IMR-90 (cell line): Measurements from ENCODE around the gene OARD1. TPM values are rescaled to one million over a fixed set of nuclear protein-coding genes. Genes with fewer than 3 reads are reported as not detected.

ENCODE experiments used
- ATAC-seq: fragments of 200-7000 bp; cut with Tn5 transposase; 2 replicates; pipeline ENCODE4 v1.9.1; 2020; ENCODE audit warnings: low read depth, mild to moderate bottlenecking, moderate library complexity
- BruUV-seq: library from RNA; stranded (reverse); fragments of 400-500 nt; replicated peaks from 2 replicates; lab custom pipeline; 2021; lab: Mats Ljungman, UMichigan
- CTCF ChIA-PET: fragments of 300-600 bp; formaldehyde crosslinking; extraction: SDS; loops from one replicate; lab custom pipeline; 2021; ENCODE audit warnings: antibody characterized with exemption; lab: Yijun Ruan, JAX
- POLR2A ChIA-PET: fragments of 300-600 bp; sonication (Branson Sonifier 250); formaldehyde crosslinking; loops from one replicate; lab custom pipeline; 2022; ENCODE audit warnings: antibody characterized with exemption; ENCODE audit not compliant: unreplicated experiment; lab: Charles Lee
- DNase-seq: peaks from one replicate; pipeline ENCODE4 v3.0.0; 2013
- H2AFZ ChIP-seq: replicated peaks from 2 replicates; pipeline ENCODE3; 2013; ENCODE audit warnings: low read length, mild to moderate bottlenecking; ENCODE audit not compliant: poor library complexity
- H2AK5ac ChIP-seq: 2 replicates; pipeline ENCODE4 v1.6.1; 2013; ENCODE audit warnings: low read depth, low read length, inconsistent platforms
- H2AK9ac ChIP-seq: replicated peaks from 2 replicates; pipeline ENCODE3; 2013; ENCODE audit warnings: mild to moderate bottlenecking, low read depth, low read length, moderate library complexity; ENCODE audit not compliant: poor library complexity
- H2BK120ac ChIP-seq: 2 replicates; pipeline ENCODE4 v1.6.1; 2013; ENCODE audit warnings: low read depth, low read length, inconsistent platforms
- H2BK15ac ChIP-seq: 3 replicates; pipeline ENCODE4 v1.6.1; 2013; ENCODE audit warnings: low read depth, low read length, inconsistent platforms
- H2BK20ac ChIP-seq: 2 replicates; pipeline ENCODE4 v1.6.1; 2013; ENCODE audit warnings: low read depth, mild to moderate bottlenecking, inconsistent platforms, low read length, moderate library complexity
- H2BK5ac ChIP-seq: 2 replicates; pipeline ENCODE4 v1.6.1; 2013; ENCODE audit warnings: mild to moderate bottlenecking, low read depth, low read length, inconsistent platforms; ENCODE audit not compliant: poor library complexity, severe bottlenecking
- H3K14ac ChIP-seq: replicated peaks from 2 replicates; pipeline ENCODE4 v1.6.1; 2013; ENCODE audit warnings: low read depth, low read length, inconsistent platforms
- H3K18ac ChIP-seq: 2 replicates; pipeline ENCODE4 v1.6.1; 2013; ENCODE audit warnings: low read depth, low read length, control low read depth
- H3K23ac ChIP-seq: 2 replicates; pipeline ENCODE4 v1.6.1; 2013; ENCODE audit warnings: low read depth, low read length, inconsistent platforms
- H3K27ac ChIP-seq: 2 replicates; pipeline ENCODE4 v1.5.1; 2013; ENCODE audit warnings: mild to moderate bottlenecking, control low read depth, low read length; ENCODE audit not compliant: insufficient read depth
- H3K27me3 ChIP-seq: 2 replicates; pipeline ENCODE4 v1.6.1; 2013; ENCODE audit warnings: low read length; ENCODE audit not compliant: control insufficient read depth, insufficient read depth
- H3K36me3 ChIP-seq: 2 replicates; pipeline ENCODE4 v1.6.1; 2013; ENCODE audit warnings: low read length, mixed read lengths; ENCODE audit not compliant: control insufficient read depth, insufficient read depth
- H3K4ac ChIP-seq: 2 replicates; pipeline ENCODE4 v1.6.1; 2013; ENCODE audit warnings: low read depth, low read length, inconsistent platforms
- H3K4me1 ChIP-seq: 2 replicates; pipeline ENCODE4 v1.6.1; 2013; ENCODE audit warnings: low read length, mixed read lengths; ENCODE audit not compliant: control insufficient read depth, insufficient read depth
- H3K4me2 ChIP-seq: 2 replicates; pipeline ENCODE4 v1.6.1; 2013; ENCODE audit warnings: low read depth, mild to moderate bottlenecking, control low read depth, low read length, moderate library complexity
- H3K4me3 ChIP-seq: 2 replicates; pipeline ENCODE4 v1.5.1; 2013; ENCODE audit warnings: low read depth, mild to moderate bottlenecking, control low read depth, low read length, moderate library complexity; ENCODE audit not compliant: insufficient read depth
- H3K56ac ChIP-seq: 2 replicates; pipeline ENCODE4 v1.6.1; 2013; ENCODE audit warnings: low read length, inconsistent platforms; ENCODE audit not compliant: insufficient read depth; ENCODE audit errors: extremely low read depth
- H3K79me1 ChIP-seq, 2 experiments: 2 replicates each; pipeline ENCODE4 v1.6.1; 2013; ENCODE audit warnings: low read length in 2 of 2, inconsistent platforms in 1 of 2, low read depth in 1 of 2
- H3K9ac ChIP-seq: 2 replicates; pipeline ENCODE4 v1.6.1; 2013; ENCODE audit warnings: low read depth, low read length, control low read depth
- H3K9me1 ChIP-seq: 2 replicates; pipeline ENCODE4 v1.6.1; 2013; ENCODE audit warnings: low read length, inconsistent platforms; ENCODE audit not compliant: insufficient read depth
- H3K9me3 ChIP-seq: 2 replicates; pipeline ENCODE4 v1.6.1; 2013; ENCODE audit warnings: low read length; ENCODE audit not compliant: control insufficient read depth, insufficient read depth
- H4K20me1 ChIP-seq: 2 replicates; pipeline ENCODE4 v1.6.1; 2013; ENCODE audit warnings: low read length, inconsistent platforms; ENCODE audit not compliant: insufficient read depth
- H4K5ac ChIP-seq: 2 replicates; pipeline ENCODE4 v1.6.1; 2013; ENCODE audit warnings: mild to moderate bottlenecking, low read depth, low read length, control low read depth
- H4K8ac ChIP-seq, 2 experiments: 2 replicates each; pipeline ENCODE4 v1.6.1; 2013; ENCODE audit warnings: low read depth in 2 of 2, low read length in 2 of 2, control low read depth in 1 of 2, inconsistent platforms in 1 of 2
- H4K91ac ChIP-seq: 2 replicates; pipeline ENCODE4 v1.6.1; 2013; ENCODE audit warnings: low read depth, low read length, inconsistent platforms; ENCODE audit not compliant: insufficient read depth
- BHLHE40 ChIP-seq: fragments of 150-350 bp; IDR thresholded peaks from 2 replicates; pipeline ENCODE4 v1.6.1; 2016; ENCODE audit warnings: mild to moderate bottlenecking, low read depth, low read length
- MAZ ChIP-seq: IDR thresholded peaks from 2 replicates; pipeline ENCODE4 v1.6.1; 2012; ENCODE audit warnings: low read depth, mild to moderate bottlenecking, low read length, improper control_type of control experiment, moderate library complexity, borderline replicate concordance
- MXI1 ChIP-seq: IDR thresholded peaks from 2 replicates; pipeline ENCODE4 v1.6.1; 2012; ENCODE audit warnings: low read depth, mild to moderate bottlenecking, low read length, moderate library complexity, borderline replicate concordance
- WGBS, 2 experiments: methylation state at CpG; one replicate each; pipeline versions ENCODE4 v1.1.5 to v1.1.7; 2013; ENCODE audit warnings: missing lambda C conversion rate in 2 of 2; ENCODE audit not compliant: insufficient read length in 1 of 2; ENCODE audit errors: extremely low coverage in 2 of 2; 5-methylcytosine and 5-hydroxymethylcytosine counted together
- dilution Hi-C: fragments of 300-500 bp; cut with HindIII; formaldehyde crosslinking; loops from one replicate; pipeline ENCODE4 v1.14.3; 2018; ENCODE audit warnings: low sequenced_read_pairs; ENCODE audit not compliant: unreplicated experiment
- in situ Hi-C: fragments of 300-500 bp; cut with MboI; formaldehyde crosslinking; loops from 3 replicates; pipeline ENCODE4 v1.14.3; 2019; ENCODE audit warnings: low sequenced_read_pairs, inconsistent platforms, mixed read lengths
- intact Hi-C: fragments of 100-400 bp; cut with micrococcal nuclease; formaldehyde crosslinking; loops from 2 replicates; pipeline ENCODE4 v1.10.0; 2022
- polyA plus RNA-seq, 3 experiments: library from polyadenylated mRNA; depleted of rRNA; stranded (reverse); fragments of >200 nt; gene quantifications; 2 replicates each; pipeline ENCODE4 v1.2.3, GENCODE V29; 2012; ENCODE audit warnings: low replicate concordance in 1 of 3
- total RNA-seq: library from RNA; depleted of rRNA; stranded (reverse); fragments of >200 nt; gene quantifications from 2 replicates; pipeline ENCODE4 v1.2.3, GENCODE V29; 2012
- TF ChIP-seq, protein P1 (sequence below): fragments of 150-350 bp; IDR thresholded peaks from 2 replicates; pipeline ENCODE4 v1.6.1; 2016; ENCODE audit warnings: low read depth, mild to moderate bottlenecking, low read length, moderate library complexity, borderline replicate concordance

The OARD1 gene
- total and polyA plus RNA-seq, 2 of the 4 experiments (the other 2 are of a cell fraction): 2.3 to 5.5 TPM

DNA sequence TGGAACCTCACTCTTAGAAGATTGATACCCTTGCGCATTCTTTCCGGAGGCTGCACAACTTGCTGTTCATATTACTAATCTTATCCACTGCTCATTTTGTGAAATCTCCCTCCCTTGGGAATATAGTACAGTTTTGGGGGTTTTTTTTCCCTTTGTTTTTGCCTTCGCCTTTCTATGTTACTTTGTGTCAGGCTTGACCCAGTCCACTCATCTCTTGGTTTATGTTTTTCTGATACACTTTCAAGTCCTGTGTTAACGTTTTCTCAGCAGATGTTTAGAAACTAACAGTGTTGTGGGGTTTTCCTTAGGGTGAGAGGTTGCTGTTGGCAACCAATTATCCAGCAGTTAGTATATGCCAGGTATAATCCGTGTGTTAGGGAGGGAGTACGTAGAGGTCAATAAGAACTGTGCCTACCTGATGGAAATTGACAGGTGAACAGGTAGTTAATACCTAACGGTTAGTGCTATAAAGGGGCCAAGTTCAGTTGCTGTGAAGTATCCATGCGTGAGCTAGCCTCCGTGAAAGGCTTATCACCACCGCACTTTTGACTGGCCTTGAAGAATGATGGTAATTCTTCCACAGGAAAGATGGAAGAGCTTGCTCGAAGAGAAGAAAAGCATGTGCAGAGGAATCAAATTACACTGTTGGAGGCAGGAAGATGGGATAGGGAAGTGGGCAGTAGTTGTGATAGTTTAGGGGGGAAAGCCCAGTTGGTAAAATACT, 2.0 kb upstream of the OARD1 start:
- POLR2A ChIA-PET: no interaction called here
- DNase-seq: peak; percentile 41

More for the DNA sequence above, 2.0 kb upstream of the OARD1 start:
- peak overlapping the region; percentile 42 for H3K4ac ChIP-seq
- CTCF ChIA-PET: interaction anchor here (0.6 kb wide), 1 partner anchor 36 kb away, joined by 4 read pairs; no protein-coding TSS in a partner anchor
- ATAC-seq: no peak
- peaks cover 6% of the 10 kb centered on the region for H3K9me1 ChIP-seq
- TF ChIP-seq BHLHE40 (no peak), MAZ (no peak), MXI1 (peak; percentile 32; the same call in 1 of the 2 replicates)
- TF ChIP-seq, protein P1, sequence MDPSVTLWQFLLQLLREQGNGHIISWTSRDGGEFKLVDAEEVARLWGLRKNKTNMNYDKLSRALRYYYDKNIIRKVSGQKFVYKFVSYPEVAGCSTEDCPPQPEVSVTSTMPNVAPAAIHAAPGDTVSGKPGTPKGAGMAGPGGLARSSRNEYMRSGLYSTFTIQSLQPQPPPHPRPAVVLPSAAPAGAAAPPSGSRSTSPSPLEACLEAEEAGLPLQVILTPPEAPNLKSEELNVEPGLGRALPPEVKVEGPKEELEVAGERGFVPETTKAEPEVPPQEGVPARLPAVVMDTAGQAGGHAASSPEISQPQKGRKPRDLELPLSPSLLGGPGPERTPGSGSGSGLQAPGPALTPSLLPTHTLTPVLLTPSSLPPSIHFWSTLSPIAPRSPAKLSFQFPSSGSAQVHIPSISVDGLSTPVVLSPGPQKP: no peak
- peak overlapping the region; percentile 74 for H2BK5ac ChIP-seq
- H3K79me1 ChIP-seq: peaks cover 16 to 31% of the 10 kb centered on the region in 2 experiments
- H3K27me3 ChIP-seq: no peaks in the 10 kb centered on the region
- peak overlapping the region; percentile 93 for H3K27ac ChIP-seq
- 0% methylated on average over 6 of the region's 11 CpGs; no CpG with 5 or more reads in 1 of the 2 experiments for WGBS, 2 experiments
- H3K36me3 ChIP-seq: no peaks in the 10 kb centered on the region; the same call in 1 of the 2 replicates
- H2BK120ac ChIP-seq: no peak overlapping the region; the same call in 1 of the 2 replicates
- peak overlapping the region; percentile 68; the same call in 1 of the 2 replicates for H2AK5ac ChIP-seq
- H3K14ac ChIP-seq: peak overlapping the region; percentile 84
- H4K20me1 ChIP-seq: peaks cover 10% of the 10 kb centered on the region
- peak overlapping the region; percentile 73 for H2AFZ ChIP-seq
- peak overlapping the region; percentile 88 for H4K5ac ChIP-seq
- no peak overlapping the region for H2BK20ac ChIP-seq
- H3K4me3 ChIP-seq: peak overlapping the region; percentile 72
- dilution Hi-C loops: no loop called here
- H3K4me1 ChIP-seq: peaks cover 3% of the 10 kb centered on the region
- no peaks in the 10 kb centered on the region for H3K9me3 ChIP-seq
- H2BK15ac ChIP-seq: peak overlapping the region; percentile 3; the same call in 2 of the 3 replicates
- peak overlapping the region; percentile 100 for H3K4me2 ChIP-seq
- peak overlapping the region; percentile 51 for H3K18ac ChIP-seq
- peak overlapping the region; percentile 77 for H3K23ac ChIP-seq
- TSS peak; percentile 50 for BruUV-seq
- peak overlapping the region; percentile 26 for H4K91ac ChIP-seq
- H3K9ac ChIP-seq: peak overlapping the region; percentile 90
- H2AK9ac ChIP-seq: peak overlapping the region; percentile 98
- intact Hi-C loops: loop anchor here (1.0 to 5.0 kb wide), 3 partner anchors 108 to 608 kb away; no protein-coding TSS in a partner anchor
- H3K56ac ChIP-seq: peak overlapping the region; percentile 92
- H4K8ac ChIP-seq: peak overlapping the region; percentile 40 to 73; a peak in 3 of 4 replicates
- in situ Hi-C loops: no loop called here
